Glomerular endothelial cell (primary cell): ENCODE measurements around the gene PACRG. TPM values are rescaled to one million over a fixed set of nuclear protein-coding genes. Genes with fewer than 3 reads are reported as not detected.

Experiments used
- DNase-seq: peaks from one replicate; pipeline ENCODE4 v3.0.0-alpha.2; 2011; ENCODE audit warnings: low read depth, low spot score; ENCODE audit errors: extremely low read depth
- total RNA-seq: library from RNA; depleted of rRNA; stranded (reverse); fragments of >200 nt; gene quantifications from 2 replicates; pipeline ENCODE4 v1.2.3, GENCODE V29; 2015

The PACRG gene
- total RNA-seq, 1 donor from 2014 or later: 0.23 TPM

- DNase-seq: no peak
These were observed 336.6 kb downstream of the PACRG start for GRCh38 chr6:163064397-163064796.

- no peak for DNase-seq
These were observed 338.4 kb downstream of the PACRG start for GRCh38 chr6:163066200-163066599.

GRCh38 chr6:163077134-163077533 lies 349.4 kb downstream of the PACRG start:
- DNase-seq: no peak

- no peak for DNase-seq
These were observed 350.9 kb downstream of the PACRG start for GRCh38 chr6:163078712-163079111.

- DNase-seq: no peak
These were observed 352.5 kb downstream of the PACRG start for GRCh38 chr6:163080228-163080627.

- no peak for DNase-seq
These were observed 355.4 kb downstream of the PACRG start for GRCh38 chr6:163083141-163083540.

- DNase-seq: no peak
These were observed 357.7 kb downstream of the PACRG start for GRCh38 chr6:163085426-163085825.

GRCh38 chr6:163085861-163086623 lies 358.3 kb downstream of the PACRG start:
- DNase-seq: no peak

- DNase-seq: no peak
These were observed 358.8 kb downstream of the PACRG start for GRCh38 chr6:163086624-163086920.

- no peak for DNase-seq
These were observed 360.2 kb downstream of the PACRG start for GRCh38 chr6:163087981-163088380.

GRCh38 chr6:163092876-163093275 lies 365.1 kb downstream of the PACRG start:
- no peak for DNase-seq

- no peak for DNase-seq
These were observed 367.1 kb downstream of the PACRG start for GRCh38 chr6:163094881-163095280.

GRCh38 chr6:163095401-163095800 lies 367.6 kb downstream of the PACRG start:
- DNase-seq: no peak

- no peak for DNase-seq
These were observed 371.2 kb downstream of the PACRG start for GRCh38 chr6:163098827-163099479.

GRCh38 chr6:163099621-163100171 lies 371.9 kb downstream of the PACRG start:
- DNase-seq: no peak

GRCh38 chr6:163100259-163100658 lies 372.5 kb downstream of the PACRG start:
- DNase-seq: no peak

- DNase-seq: no peak
These were observed 385.7 kb downstream of the PACRG start for GRCh38 chr6:163113358-163113962.

- no peak for DNase-seq
These were observed 391.2 kb downstream of the PACRG start for GRCh38 chr6:163118941-163119340.

GRCh38 chr6:163120223-163120622 lies 392.4 kb downstream of the PACRG start:
- no peak for DNase-seq

- DNase-seq: no peak
These were observed 393.5 kb downstream of the PACRG start for GRCh38 chr6:163121270-163121669.

GRCh38 chr6:163122365-163122764 lies 394.6 kb downstream of the PACRG start:
- no peak for DNase-seq

- no peak for DNase-seq
These were observed 395.3 kb downstream of the PACRG start for GRCh38 chr6:163123098-163123497.
